ENCODE results near the gene ST6GALNAC6.
"Not testable (repeated sequence)": the region's sequence is repeated elsewhere in the genome, so short reads cannot be mapped to it uniquely, and the experiment has no call there.

The ST6GALNAC6 gene

GRCh38 chr9:127887792-127888191, 11.6 kb downstream of the ST6GALNAC6 start:
- DNase-seq: no peak

GRCh38 chr9:127886401-127886972, 12.9 kb downstream of the ST6GALNAC6 start:
- no peak for DNase-seq

GRCh38 chr9:127885508-127886281, 13.7 kb downstream of the ST6GALNAC6 start:
- no peak for DNase-seq

- DNase-seq: no peak
These were observed 14.4 kb downstream of the ST6GALNAC6 start for GRCh38 chr9:127884976-127885490.

- DNase-seq: peak; percentile 80
These were observed 14.9 kb downstream of the ST6GALNAC6 start for GRCh38 chr9:127884427-127884911.

GRCh38 chr9:127883959-127884358, 15.4 kb downstream of the ST6GALNAC6 start:
- DNase-seq: no peak

- not testable (repeated sequence) for DNase-seq
These were observed 17.7 kb downstream of the ST6GALNAC6 start for GRCh38 chr9:127881715-127882114.

- no peak for DNase-seq
These were observed 19.3 kb downstream of the ST6GALNAC6 start for GRCh38 chr9:127880143-127880542.

GRCh38 chr9:127878652-127879390, 20.6 kb downstream of the ST6GALNAC6 start:
- no peak for DNase-seq

- no peak for DNase-seq
These were observed 21.3 kb downstream of the ST6GALNAC6 start for GRCh38 chr9:127878001-127878651.

GRCh38 chr9:127877566-127877998, 21.8 kb downstream of the ST6GALNAC6 start, which contains the start of gene AK1:
AK1 (minus strand) TSS chr9:127877675; CDS start chr9:127874617, 3,058 bp downstream.
- DNase-seq: peak; percentile 76

GRCh38 chr9:127876764-127877562, 22.4 kb downstream of the ST6GALNAC6 start:
- DNase-seq: no peak

GRCh38 chr9:127876026-127876763, 23.2 kb downstream of the ST6GALNAC6 start:
- DNase-seq: no peak

- no peak for DNase-seq
These were observed 24.0 kb downstream of the ST6GALNAC6 start for GRCh38 chr9:127875306-127875966.

GRCh38 chr9:127874301-127875221, 24.8 kb downstream of the ST6GALNAC6 start:
- no peak for DNase-seq

GRCh38 chr9:127873886-127874285, 25.5 kb downstream of the ST6GALNAC6 start:
- DNase-seq: no peak

GRCh38 chr9:127873223-127873691, 26.1 kb downstream of the ST6GALNAC6 start:
- DNase-seq: no peak

GRCh38 chr9:127872369-127873222, 26.8 kb downstream of the ST6GALNAC6 start:
- no peak for DNase-seq

Measured in NCI-H345 (cell line).